SK-N-SH (cell line): ENCODE measurements around the gene RNF13. TPM values are rescaled to one million over a fixed set of nuclear protein-coding genes. Genes with fewer than 3 reads are reported as not detected.

Source experiments
- CTCF ChIA-PET: fragments of 300-600, 350-600 bp; formaldehyde crosslinking; extraction: SDS; loops from one replicate; lab custom pipeline; 2021; lab: Yijun Ruan, JAX
- POLR2A ChIA-PET: fragments of 350-600 bp; sonication (Branson Sonifier 250); formaldehyde crosslinking; extraction: SDS; loops from one replicate; lab custom pipeline; 2020; ENCODE audit warnings: antibody characterized with exemption, inconsistent platforms; lab: Yijun Ruan, JAX
- DNase-seq: peaks from one replicate; pipeline ENCODE4 v3.0.0; 2012
- H2AFZ ChIP-seq: fragments of 200-600 bp; sonication (generic); 2 replicates; pipeline ENCODE4 v1.8.1; 2016; ENCODE audit warnings: antibody characterized with exemption, mild to moderate bottlenecking, low read depth
- H3F3A ChIP-seq: fragments of 200-600 bp; sonication (generic); replicated peaks from 2 replicates; pipeline ENCODE3; 2016; ENCODE audit warnings: antibody characterized with exemption, mild to moderate bottlenecking; ENCODE audit not compliant: insufficient read depth
- H3K27ac ChIP-seq, 2 experiments: fragments of 200-500 bp in 1 of 2; fragments of 200-600 bp in 1 of 2; sonication (Bioruptor generic) in 1 of 2; sonication (generic), shearing (Covaris generic) in 1 of 2; 2 replicates each; pipeline versions ENCODE4 v1.5.1 to v1.6.1; 2014 to 2016; ENCODE audit warnings: low read depth in 2 of 2, inconsistent platforms in 1 of 2, low read length in 1 of 2, mild to moderate bottlenecking in 1 of 2, mixed read lengths in 1 of 2
- H3K27me3 ChIP-seq: fragments of 200-600 bp; sonication (generic), shearing (Covaris generic); 2 replicates; pipeline ENCODE4 v1.6.1; 2016; ENCODE audit warnings: mixed run types; ENCODE audit not compliant: insufficient read depth
- H3K36me3 ChIP-seq, 2 experiments: fragments of 200-500 bp in 1 of 2; fragments of 200-600 bp in 1 of 2; sonication (Bioruptor generic) in 1 of 2; sonication (generic) in 1 of 2; replicated peaks in 1 of 2; 2 replicates each; pipeline versions ENCODE3 to v1.5.1; 2014 to 2016; ENCODE audit warnings: low read length in 1 of 2, mild to moderate bottlenecking in 1 of 2; ENCODE audit not compliant: insufficient read depth in 2 of 2, control insufficient read depth in 1 of 2
- H3K4me1 ChIP-seq, 2 experiments: fragments of 200-500 bp in 1 of 2; fragments of 200-600 bp in 1 of 2; sonication (Bioruptor generic) in 1 of 2; sonication (generic), shearing (Covaris generic) in 1 of 2; 2 replicates each; pipeline versions ENCODE4 v1.5.1 to v1.6.1; 2014 to 2016; ENCODE audit warnings: low read depth in 1 of 2, low read length in 1 of 2, mixed run types in 1 of 2; ENCODE audit not compliant: insufficient read depth in 2 of 2, control insufficient read depth in 1 of 2
- H3K4me2 ChIP-seq: fragments of 200-600 bp; sonication (generic), shearing (Covaris generic); 2 replicates; pipeline ENCODE4 v1.6.1; 2017; ENCODE audit warnings: mixed run types
- H3K4me3 ChIP-seq, 2 experiments: fragments of 200-500 bp in 1 of 2; fragments of 200-600 bp in 1 of 2; sonication (Bioruptor generic) in 1 of 2; sonication (generic), shearing (Covaris generic) in 1 of 2; 2 replicates each; pipeline versions ENCODE4 v1.5.1 to v1.8.1; 2014 to 2016; ENCODE audit warnings: low read depth in 2 of 2, inconsistent platforms in 1 of 2, low read length in 1 of 2, mild to moderate bottlenecking in 1 of 2, mixed read lengths in 1 of 2, moderate library complexity in 1 of 2
- H3K79me2 ChIP-seq: fragments of 200-600 bp; sonication (generic); 2 replicates; pipeline ENCODE4 v1.8.1; 2017; ENCODE audit warnings: mild to moderate bottlenecking; ENCODE audit not compliant: insufficient read depth
- H3K9ac ChIP-seq: fragments of 200-600 bp; sonication (generic); 2 replicates; pipeline ENCODE4 v1.6.1; 2017; ENCODE audit warnings: mixed run types
- H3K9me2 ChIP-seq: fragments of 200-600 bp; sonication (generic); 2 replicates; pipeline ENCODE4 v1.6.1; 2017; ENCODE audit warnings: mixed run types
- H3K9me3 ChIP-seq: fragments of 200-600 bp; sonication (generic); 2 replicates; pipeline ENCODE4 v1.6.1; 2017; ENCODE audit warnings: mixed run types, mild to moderate bottlenecking, moderate library complexity
- H4K20me1 ChIP-seq: fragments of 200-600 bp; sonication (generic); 2 replicates; pipeline ENCODE4 v1.6.1; 2017; ENCODE audit warnings: mild to moderate bottlenecking, mixed run types; ENCODE audit not compliant: insufficient read depth
- ELF1 ChIP-seq: IDR thresholded peaks from 2 replicates; pipeline ENCODE4 v1.4.0; 2012
- EP300 ChIP-seq, 2 experiments: IDR thresholded peaks; 2 replicates each; pipeline versions ENCODE4 v1.4.0 to v1.6.1; 2012; ENCODE audit warnings: borderline replicate concordance in 1 of 2, low read depth in 1 of 2, low read length in 1 of 2
- GATA2 ChIP-seq: sonication (generic); formaldehyde crosslinking; IDR thresholded peaks from 2 replicates; pipeline ENCODE4 v1.5.0; 2020; ENCODE audit warnings: mild to moderate bottlenecking, missing genetic modification reagents
- NFIC ChIP-seq: IDR thresholded peaks from 2 replicates; pipeline ENCODE4 v1.4.0; 2012; ENCODE audit warnings: borderline replicate concordance
- POLR2AphosphoS5 ChIP-seq: IDR thresholded peaks from 2 replicates; pipeline ENCODE4 v1.6.1; 2012; ENCODE audit warnings: low read depth, low read length
- RAD21 ChIP-seq: IDR thresholded peaks from 2 replicates; pipeline ENCODE4 v1.6.1; 2012; ENCODE audit warnings: mild to moderate bottlenecking, low read length
- RFX5 ChIP-seq: IDR thresholded peaks from 2 replicates; pipeline ENCODE4 v1.6.1; 2012; ENCODE audit warnings: mild to moderate bottlenecking, improper control_type of control experiment, low read length
- RXRA ChIP-seq: IDR thresholded peaks from 2 replicates; pipeline ENCODE4 v1.4.0; 2012; ENCODE audit warnings: low read depth, mild to moderate bottlenecking, borderline replicate concordance
- SIN3A ChIP-seq: IDR thresholded peaks from 2 replicates; pipeline ENCODE4 v1.6.1; 2012; ENCODE audit warnings: low read depth, mild to moderate bottlenecking, low read length, moderate library complexity, borderline replicate concordance
- SMC3 ChIP-seq: IDR thresholded peaks from 2 replicates; pipeline ENCODE4 v1.6.1; 2012; ENCODE audit warnings: low read depth, low read length, improper control_type of control experiment
- TCF12 ChIP-seq: IDR thresholded peaks from 2 replicates; pipeline ENCODE4 v1.4.0; 2012
- WGBS: methylation state at CpG from one replicate; pipeline ENCODE4 v1.1.6; 2017; ENCODE audit warnings: low lambda C conversion rate; 5-methylcytosine and 5-hydroxymethylcytosine counted together
- polyA plus RNA-seq, 3 experiments: library from polyadenylated mRNA; depleted of rRNA; stranded (reverse); fragments of >200 nt; gene quantifications; 2 replicates each; pipeline ENCODE4 v1.2.3, GENCODE V29; 2012
- TF ChIP-seq, protein P1 (sequence below): IDR thresholded peaks from 2 replicates; pipeline ENCODE4; 2012
- TF ChIP-seq, protein P2 (sequence below): IDR thresholded peaks from 2 replicates; pipeline ENCODE4 v1.4.0; 2012; ENCODE audit warnings: low read depth

Gene RNF13
- polyA plus RNA-seq, 1 of the 3 experiments (the other 2 are of a cell fraction): 14.9 TPM

- Histone ChIP-seq H3K4me2 (no peak overlapping the region), H3K27ac (no peak overlapping the region), H3K9me2 (no peaks in the 10 kb centered on the region), H3K36me3 (peaks cover under 1 to 34% of the 10 kb centered on the region in 2 experiments), H3F3A (peaks cover 6% of the 10 kb centered on the region), H3K4me3 (no peak overlapping the region), H3K27me3 (no peaks in the 10 kb centered on the region), H3K9ac (no peak overlapping the region), H2AFZ (no peak overlapping the region), H3K4me1 (no peaks in the 10 kb centered on the region; a peak in 1 of 4 replicates), H4K20me1 (no peaks in the 10 kb centered on the region), H3K79me2 (no peaks in the 10 kb centered on the region; the same call in 1 of the 2 replicates), H3K9me3 (no peaks in the 10 kb centered on the region)
- POLR2A ChIA-PET: no interaction called here
- no peak for DNase-seq
- CTCF ChIA-PET: interaction anchor here (1.1 to 1.5 kb wide), 2 partner anchors 11 to 19 kb away, joined by 3 to 4 read pairs; no protein-coding TSS in a partner anchor
- TF ChIP-seq ELF1 (no peak), SIN3A (no peak), POLR2AphosphoS5 (no peak), NFIC (peak; percentile 17; the same call in 1 of the 2 replicates), TCF12 (peak; percentile 38), RAD21 (no peak), RXRA (no peak), SMC3 (no peak), RFX5 (no peak), GATA2 (CRISPR knock-in tag) (peak; percentile 71)
- TF ChIP-seq, protein P1, sequence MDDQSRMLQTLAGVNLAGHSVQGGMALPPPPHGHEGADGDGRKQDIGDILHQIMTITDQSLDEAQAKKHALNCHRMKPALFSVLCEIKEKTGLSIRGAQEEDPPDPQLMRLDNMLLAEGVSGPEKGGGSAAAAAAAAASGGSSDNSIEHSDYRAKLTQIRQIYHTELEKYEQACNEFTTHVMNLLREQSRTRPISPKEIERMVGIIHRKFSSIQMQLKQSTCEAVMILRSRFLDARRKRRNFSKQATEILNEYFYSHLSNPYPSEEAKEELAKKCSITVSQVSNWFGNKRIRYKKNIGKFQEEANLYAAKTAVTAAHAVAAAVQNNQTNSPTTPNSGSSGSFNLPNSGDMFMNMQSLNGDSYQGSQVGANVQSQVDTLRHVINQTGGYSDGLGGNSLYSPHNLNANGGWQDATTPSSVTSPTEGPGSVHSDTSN: peak; percentile 27; the same call in 1 of the 2 replicates
- TF ChIP-seq, protein P2, sequence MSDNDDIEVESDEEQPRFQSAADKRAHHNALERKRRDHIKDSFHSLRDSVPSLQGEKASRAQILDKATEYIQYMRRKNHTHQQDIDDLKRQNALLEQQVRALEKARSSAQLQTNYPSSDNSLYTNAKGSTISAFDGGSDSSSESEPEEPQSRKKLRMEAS: no peak
- WGBS: 31% methylated on average over 3 of the region's 3 CpGs
Observed at GRCh38 chr3:149860881-149861280, 47.9 kb downstream of the RNF13 start.

DNA sequence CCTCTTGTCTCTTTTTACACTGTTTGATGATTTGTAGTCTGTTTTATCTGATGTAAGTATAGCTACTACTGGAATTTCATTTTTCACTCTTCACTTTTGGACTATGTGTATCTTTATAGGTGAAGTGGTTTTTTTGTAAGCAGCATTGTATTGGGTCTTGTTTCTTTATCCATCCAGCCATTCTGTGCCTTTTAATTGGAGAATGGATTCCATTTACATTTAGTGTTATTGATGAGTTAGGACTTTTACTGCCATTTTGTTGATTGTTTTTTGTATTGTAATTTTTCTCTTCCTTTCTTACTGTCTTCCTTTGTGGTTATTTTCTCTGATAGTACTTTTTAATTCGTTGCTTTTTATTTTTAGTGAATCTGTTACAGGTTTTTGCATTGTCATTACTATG lies 54.5 kb downstream of the RNF13 start:
- Histone ChIP-seq H3K4me1 (no peaks in the 10 kb centered on the region), H2AFZ (no peak overlapping the region), H3K9ac (no peak overlapping the region), H3K9me3 (peaks cover 5% of the 10 kb centered on the region), H3K9me2 (no peaks in the 10 kb centered on the region), H3K79me2 (peaks cover 7% of the 10 kb centered on the region; the same call in 1 of the 2 replicates), H3K27ac (no peak overlapping the region), H4K20me1 (no peaks in the 10 kb centered on the region), H3K4me3 (no peak overlapping the region), H3K4me2 (no peak overlapping the region), H3F3A (no peaks in the 10 kb centered on the region), H3K27me3 (no peaks in the 10 kb centered on the region), H3K36me3 (peaks cover 2 to 18% of the 10 kb centered on the region in 2 experiments)
- ChIA-PET POLR2A (no interaction called here), CTCF (interaction anchor here (4.1 kb wide), 1 partner anchor 12 kb away, joined by 22 read pairs; no protein-coding TSS in a partner anchor)
- 58% methylated on average over 1 of the region's 1 CpG for WGBS
- no peak for DNase-seq
- TF ChIP-seq, protein P2: no peak
- TF ChIP-seq ELF1 (no peak), EP300 (IDR thresholded peaks at IDR 0.05; ENCODE audit: borderline replicate concordance in 1 of 2, low read depth in 1 of 2, low read length in 1 of 2) (no peak)
